Calu3 (cell line): ENCODE results near the gene MN1. TPM values are rescaled to one million over a fixed set of nuclear protein-coding genes. Genes with fewer than 3 reads are reported as not detected.

Source experiments
- BruUV-seq: library from RNA; stranded (reverse); fragments of 400-500 nt; replicated peaks from 2 replicates; lab custom pipeline; 2021; lab: Mats Ljungman, UMichigan
- CTCF ChIA-PET: fragments of 300-600 bp; sonication (Branson Sonifier 250); formaldehyde crosslinking; loops from one replicate; lab custom pipeline; 2022; ENCODE audit warnings: antibody characterized with exemption; lab: Charles Lee
- DNase-seq: peaks from one replicate; pipeline ENCODE4 v3.0.0; 2022
- H3K27ac Mint-ChIP-seq: one replicate; pipeline ENCODE4 v1.8.0; 2022; ENCODE audit warnings: mixed read lengths; ENCODE audit not compliant: unreplicated experiment
- H3K27me3 Mint-ChIP-seq: one replicate; pipeline ENCODE4 v1.8.0; 2022; ENCODE audit warnings: mixed read lengths; ENCODE audit not compliant: unreplicated experiment
- H3K36me3 Mint-ChIP-seq: one replicate; pipeline ENCODE4 v1.8.0; 2022; ENCODE audit warnings: mild to moderate bottlenecking, moderate library complexity, mixed read lengths; ENCODE audit not compliant: insufficient read depth, unreplicated experiment
- H3K4me1 Mint-ChIP-seq: one replicate; pipeline ENCODE4 v1.8.0; 2022; ENCODE audit warnings: mild to moderate bottlenecking, low read depth, mixed read lengths; ENCODE audit not compliant: unreplicated experiment
- H3K4me3 Mint-ChIP-seq: one replicate; pipeline ENCODE4 v1.8.0; 2022; ENCODE audit warnings: mild to moderate bottlenecking, low read depth, moderate library complexity, mixed read lengths; ENCODE audit not compliant: unreplicated experiment
- H3K9me3 Mint-ChIP-seq: one replicate; pipeline ENCODE4 v1.8.0; 2022; ENCODE audit warnings: low read depth, mixed read lengths; ENCODE audit not compliant: unreplicated experiment
- intact Hi-C: fragments of 100-400 bp; cut with micrococcal nuclease; formaldehyde crosslinking; loops from one replicate; pipeline ENCODE4 v1.10.0; 2022; ENCODE audit not compliant: unreplicated experiment
- total RNA-seq: library from RNA; stranded (reverse); gene quantifications from 2 replicates; pipeline ENCODE4 v1.2.3, GENCODE V29; 2022
- TF ChIP-seq, protein P1 (sequence below): fragments of 200-600 bp; IDR thresholded peaks from one replicate; pipeline ENCODE4 v1.8.0; 2022; ENCODE audit warnings: antibody characterized with exemption; ENCODE audit not compliant: unreplicated experiment

MN1 gene
- total RNA-seq, 1 experiment from 2014 or later, result 2.3 TPM

- intact Hi-C loops, result no loop called here
- H3K27ac Mint-ChIP-seq, result no peak overlapping the region
- CTCF ChIA-PET, result no interaction called here
These were observed 32.2 kb upstream of the MN1 start for GRCh38 chr22:27833803-27834202.

GRCh38 chr22:27832606-27833005 lies 31.1 kb upstream of the MN1 start:
- H3K4me1 Mint-ChIP-seq, result no peaks in the 10 kb centered on the region
- TF ChIP-seq, protein P1, sequence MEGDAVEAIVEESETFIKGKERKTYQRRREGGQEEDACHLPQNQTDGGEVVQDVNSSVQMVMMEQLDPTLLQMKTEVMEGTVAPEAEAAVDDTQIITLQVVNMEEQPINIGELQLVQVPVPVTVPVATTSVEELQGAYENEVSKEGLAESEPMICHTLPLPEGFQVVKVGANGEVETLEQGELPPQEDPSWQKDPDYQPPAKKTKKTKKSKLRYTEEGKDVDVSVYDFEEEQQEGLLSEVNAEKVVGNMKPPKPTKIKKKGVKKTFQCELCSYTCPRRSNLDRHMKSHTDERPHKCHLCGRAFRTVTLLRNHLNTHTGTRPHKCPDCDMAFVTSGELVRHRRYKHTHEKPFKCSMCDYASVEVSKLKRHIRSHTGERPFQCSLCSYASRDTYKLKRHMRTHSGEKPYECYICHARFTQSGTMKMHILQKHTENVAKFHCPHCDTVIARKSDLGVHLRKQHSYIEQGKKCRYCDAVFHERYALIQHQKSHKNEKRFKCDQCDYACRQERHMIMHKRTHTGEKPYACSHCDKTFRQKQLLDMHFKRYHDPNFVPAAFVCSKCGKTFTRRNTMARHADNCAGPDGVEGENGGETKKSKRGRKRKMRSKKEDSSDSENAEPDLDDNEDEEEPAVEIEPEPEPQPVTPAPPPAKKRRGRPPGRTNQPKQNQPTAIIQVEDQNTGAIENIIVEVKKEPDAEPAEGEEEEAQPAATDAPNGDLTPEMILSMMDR, result no peak
- H3K27ac Mint-ChIP-seq, result no peak overlapping the region

More at GRCh38 chr22:27833803-27834202, 32.2 kb upstream of the MN1 start:
- Mint-ChIP-seq H3K36me3 (no peaks in the 10 kb centered on the region), H3K4me3 (no peak overlapping the region), H3K4me1 (no peaks in the 10 kb centered on the region), H3K27me3 (no peaks in the 10 kb centered on the region), H3K9me3 (no peaks in the 10 kb centered on the region)
- TF ChIP-seq, protein P1, result no peak
- no TSS peak for BruUV-seq
- DNase-seq, result no peak

GRCh38 chr22:27829620-27830019 lies 28.1 kb upstream of the MN1 start:
- Mint-ChIP-seq H3K9me3 (no peaks in the 10 kb centered on the region), H3K4me3 (no peak overlapping the region), H3K4me1 (no peaks in the 10 kb centered on the region), H3K27ac (no peak overlapping the region), H3K27me3 (no peaks in the 10 kb centered on the region), H3K36me3 (no peaks in the 10 kb centered on the region)
- no peak for DNase-seq
- TF ChIP-seq, protein P1, result no peak
- BruUV-seq, result no TSS peak
- intact Hi-C loops, result no loop called here
- CTCF ChIA-PET, result no interaction called here

More at GRCh38 chr22:27832606-27833005, 31.1 kb upstream of the MN1 start:
- Mint-ChIP-seq H3K36me3 (no peaks in the 10 kb centered on the region), H3K27me3 (no peaks in the 10 kb centered on the region), H3K9me3 (no peaks in the 10 kb centered on the region), H3K4me3 (no peak overlapping the region)
- CTCF ChIA-PET, result no interaction called here
- intact Hi-C loops, result no loop called here
- BruUV-seq, result no TSS peak
- no peak for DNase-seq

DNA sequence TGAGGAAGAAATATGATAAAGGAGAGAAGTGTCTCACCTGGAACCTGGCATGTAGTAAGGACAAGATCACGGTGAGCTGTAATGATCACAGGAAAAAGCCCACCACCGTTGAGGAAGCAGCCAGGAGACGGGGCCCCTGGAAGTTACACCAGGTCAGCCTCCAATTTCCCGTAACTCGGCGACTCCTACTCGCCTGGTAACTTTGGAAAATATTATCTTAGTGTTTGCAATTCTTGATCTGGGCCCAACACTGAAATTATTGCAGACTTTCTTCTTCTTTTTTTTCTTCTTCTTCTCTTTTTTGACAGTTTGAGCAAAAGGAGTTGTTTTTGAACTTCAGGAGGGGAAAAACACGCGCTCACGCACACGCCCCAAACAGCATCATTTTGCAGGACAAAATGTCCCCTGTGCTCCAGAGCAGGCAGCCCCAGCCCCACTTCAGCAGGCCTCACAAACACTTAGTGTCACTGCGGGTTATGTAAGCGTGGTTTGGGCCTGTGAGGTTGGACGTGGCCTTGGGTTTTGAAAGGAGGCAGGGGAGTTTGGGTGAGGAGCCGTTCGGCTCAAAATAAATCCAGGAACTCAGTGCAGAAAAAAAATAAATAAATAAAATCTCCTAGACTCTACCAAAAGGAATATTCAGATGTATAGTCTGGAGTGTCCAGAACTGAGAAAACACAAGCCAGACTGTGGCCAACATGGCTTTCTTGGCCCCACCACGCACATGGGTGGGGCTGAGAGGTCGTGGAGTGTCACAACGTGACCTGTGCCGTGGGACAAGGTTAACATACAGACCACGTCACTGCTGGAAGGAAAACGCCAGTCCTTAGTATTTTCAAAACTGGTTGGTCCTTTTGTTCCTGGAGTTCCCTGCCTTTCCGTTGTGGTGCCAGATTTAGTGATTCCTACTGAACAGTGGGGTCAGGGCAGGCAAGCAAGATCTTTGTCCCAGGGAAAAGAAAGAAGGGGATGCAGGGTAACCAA lies 26.3 kb upstream of the MN1 start:
- Mint-ChIP-seq H3K4me3 (no peak overlapping the region), H3K9me3 (no peaks in the 10 kb centered on the region), H3K36me3 (no peaks in the 10 kb centered on the region), H3K27me3 (no peaks in the 10 kb centered on the region), H3K27ac (no peak overlapping the region), H3K4me1 (no peaks in the 10 kb centered on the region)
- CTCF ChIA-PET, result no interaction called here
- intact Hi-C loops, result no loop called here
- BruUV-seq, result no TSS peak
- no peak for DNase-seq
- TF ChIP-seq, protein P1, result no peak
